Hepatic stellate cell (primary cell): ENCODE results near the gene TRPT1.
"Not testable (repeated sequence)": the region's sequence is repeated elsewhere in the genome, so short reads cannot be mapped to it uniquely, and the experiment has no call there.

Experiments used
- DNase-seq: peaks from one replicate; pipeline ENCODE4 v3.0.0; 2011; ENCODE audit warnings: low spot score

TRPT1 gene

DNA sequence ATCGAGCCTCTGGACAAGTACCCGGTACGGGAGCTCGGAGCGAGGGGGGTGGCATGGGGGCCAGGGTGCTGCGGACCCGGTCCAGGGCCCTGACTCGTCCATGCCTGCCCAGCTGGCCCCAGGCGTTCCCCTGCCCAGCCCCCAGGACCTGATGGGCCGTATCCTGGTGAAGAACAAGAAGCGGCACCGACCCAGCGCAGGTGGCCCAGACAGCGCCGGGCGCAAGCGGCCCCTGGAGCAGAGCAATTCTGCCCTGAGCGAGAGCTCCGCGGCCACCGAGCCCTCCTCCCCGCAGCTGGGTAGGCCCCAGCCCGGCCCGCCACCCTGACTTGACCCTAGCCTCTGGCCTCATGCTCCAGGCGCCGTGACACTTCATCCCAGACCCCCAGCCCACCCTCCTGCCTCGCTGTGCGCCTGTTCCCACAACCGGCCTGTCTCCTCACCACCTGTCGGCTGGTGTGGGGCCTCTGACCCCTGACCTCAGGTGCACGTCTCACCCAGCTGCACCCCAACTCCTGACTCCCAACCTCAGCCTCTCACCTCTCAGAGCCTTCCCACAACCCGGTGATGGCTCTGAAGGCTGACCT lies 33.1 kb upstream of the TRPT1 start:
- no peak for DNase-seq

DNA sequence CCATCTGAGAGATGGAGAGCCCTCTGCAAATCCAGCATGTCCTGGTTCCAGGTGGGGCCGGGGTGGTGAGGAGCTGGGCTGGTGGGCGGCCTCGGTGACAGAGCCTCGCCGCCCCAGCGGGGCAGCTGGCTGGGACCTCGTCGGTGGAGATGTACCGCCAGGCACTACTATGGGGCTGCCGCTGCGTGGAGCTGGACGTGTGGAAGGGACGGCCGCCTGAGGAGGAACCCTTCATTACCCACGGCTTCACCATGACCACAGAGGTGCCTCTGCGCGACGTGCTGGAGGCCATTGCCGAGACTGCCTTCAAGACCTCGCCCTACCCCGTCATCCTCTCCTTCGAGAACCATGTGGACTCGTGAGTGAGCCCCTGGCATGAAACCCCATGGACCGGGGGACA lies 32.4 kb upstream of the TRPT1 start:
- no peak for DNase-seq

- DNase-seq: no peak
Observed at GRCh38 chr11:64256300-64256699, 30.3 kb upstream of the TRPT1 start.

DNA sequence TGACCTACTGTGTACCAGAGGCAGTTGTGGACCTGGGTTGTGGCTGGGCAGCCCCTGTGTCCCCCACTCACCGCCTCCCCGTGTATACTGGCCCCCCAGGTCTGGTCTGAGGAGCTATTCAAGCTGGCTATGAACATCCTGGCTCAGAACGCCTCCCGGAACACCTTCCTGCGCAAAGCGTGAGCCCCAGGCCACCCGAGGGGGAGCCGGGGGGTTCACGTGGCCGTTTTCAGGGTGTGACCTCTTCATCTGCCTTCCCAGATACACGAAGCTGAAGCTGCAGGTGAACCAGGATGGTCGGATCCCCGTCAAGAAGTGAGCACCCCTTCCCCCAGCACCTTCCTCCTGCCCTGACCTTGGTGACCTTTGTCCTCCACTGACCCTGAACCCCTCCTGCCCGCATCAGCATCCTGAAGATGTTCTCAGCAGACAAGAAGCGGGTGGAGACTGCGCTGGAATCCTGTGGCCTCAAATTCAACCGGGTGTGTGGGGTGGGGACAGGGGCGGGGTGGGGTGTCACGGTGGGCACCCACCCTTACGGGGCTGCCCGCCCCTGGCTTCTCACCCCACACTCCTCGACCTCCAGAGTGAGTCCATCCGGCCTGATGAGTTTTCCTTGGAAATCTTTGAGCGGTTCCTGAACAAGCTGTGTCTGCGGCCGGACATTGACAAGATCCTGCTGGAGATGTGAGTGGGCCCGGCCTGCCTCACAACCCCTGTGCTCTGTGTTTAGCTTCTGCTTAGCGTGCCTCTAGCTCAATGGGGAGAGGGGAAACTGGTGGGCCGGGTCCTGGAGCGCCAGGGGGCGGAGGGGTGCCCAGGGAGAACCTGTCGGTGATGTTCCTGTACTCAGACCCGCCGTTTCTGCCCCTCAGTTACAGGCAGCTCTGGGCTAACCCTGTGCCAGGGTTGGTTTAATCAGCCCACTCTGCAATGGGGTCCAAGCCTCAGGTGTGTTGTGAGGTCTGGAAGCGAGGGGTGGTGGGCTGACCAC lies 29.4 kb upstream of the TRPT1 start:
- DNase-seq: no peak

GRCh38 chr11:64254326-64254725 lies 28.3 kb upstream of the TRPT1 start:
- no peak for DNase-seq

- peak; percentile 61 for DNase-seq
Observed at GRCh38 chr11:64253481-64253880, 27.5 kb upstream of the TRPT1 start.

DNA sequence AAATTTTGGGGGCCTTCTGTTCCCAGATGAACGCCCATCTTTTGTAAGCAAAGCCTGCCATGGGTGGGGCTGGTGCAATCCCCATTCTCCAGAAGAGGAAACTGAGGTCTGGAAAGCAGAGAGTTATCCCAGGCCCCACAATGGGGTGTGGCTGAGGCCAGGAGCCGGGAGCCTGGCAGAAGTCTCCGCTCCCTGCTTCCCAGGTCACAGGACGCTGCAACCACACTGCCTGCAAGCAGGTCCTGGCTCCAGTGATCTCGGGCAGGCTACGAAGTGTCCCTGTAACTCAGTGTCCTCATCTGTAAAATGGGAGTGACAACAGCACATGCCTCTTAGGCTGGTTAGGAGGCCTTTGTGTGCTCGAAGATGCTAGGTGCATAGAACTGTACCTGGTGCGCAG lies 27.1 kb upstream of the TRPT1 start:
- no peak for DNase-seq

DNA sequence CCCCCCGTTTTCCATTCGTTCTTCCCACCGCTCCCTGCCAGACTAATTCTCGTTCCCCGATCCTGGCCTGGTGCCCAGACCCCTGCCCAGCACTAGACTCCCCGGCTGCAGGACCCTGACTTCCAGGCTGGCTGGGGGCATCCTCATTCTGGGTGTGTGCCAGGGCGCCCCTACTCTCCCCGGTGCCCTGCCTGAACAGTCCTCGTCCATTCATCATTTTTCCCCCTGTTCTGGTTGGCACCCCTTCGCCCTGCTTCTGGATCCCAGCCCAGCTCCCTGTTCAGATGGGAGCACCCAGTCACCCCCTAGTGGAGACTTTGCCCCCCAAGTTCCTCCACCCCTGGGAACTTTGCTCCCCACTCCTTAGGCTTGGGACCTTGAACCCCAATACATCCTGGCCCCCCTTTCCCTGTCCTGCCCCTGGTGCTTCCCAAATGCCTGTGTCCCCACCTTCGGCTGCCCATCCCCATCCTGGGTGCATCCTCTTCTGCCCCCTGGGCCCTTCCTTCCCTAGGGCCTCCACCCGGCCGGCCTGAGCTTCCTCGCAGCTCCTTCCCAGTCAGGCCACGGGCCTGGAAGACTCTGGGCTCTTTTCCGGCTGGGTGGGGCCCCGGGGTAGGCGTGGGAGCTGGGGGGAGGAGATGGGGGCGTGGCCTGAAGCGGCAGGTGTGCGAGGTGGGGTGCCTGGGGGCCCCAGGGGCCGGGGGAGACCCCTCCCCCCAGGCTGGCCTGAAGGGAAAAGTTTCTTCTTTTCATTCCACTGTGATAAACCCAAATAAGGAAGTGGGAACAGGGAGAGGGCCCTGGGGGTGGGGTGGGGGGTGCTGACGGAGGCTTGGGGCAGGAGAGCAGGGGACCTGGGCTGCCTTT lies 26.3 kb upstream of the TRPT1 start:
- peak; percentile 85 for DNase-seq

GRCh38 chr11:64251753-64252002 lies 25.7 kb upstream of the TRPT1 start:
- no peak for DNase-seq

DNA sequence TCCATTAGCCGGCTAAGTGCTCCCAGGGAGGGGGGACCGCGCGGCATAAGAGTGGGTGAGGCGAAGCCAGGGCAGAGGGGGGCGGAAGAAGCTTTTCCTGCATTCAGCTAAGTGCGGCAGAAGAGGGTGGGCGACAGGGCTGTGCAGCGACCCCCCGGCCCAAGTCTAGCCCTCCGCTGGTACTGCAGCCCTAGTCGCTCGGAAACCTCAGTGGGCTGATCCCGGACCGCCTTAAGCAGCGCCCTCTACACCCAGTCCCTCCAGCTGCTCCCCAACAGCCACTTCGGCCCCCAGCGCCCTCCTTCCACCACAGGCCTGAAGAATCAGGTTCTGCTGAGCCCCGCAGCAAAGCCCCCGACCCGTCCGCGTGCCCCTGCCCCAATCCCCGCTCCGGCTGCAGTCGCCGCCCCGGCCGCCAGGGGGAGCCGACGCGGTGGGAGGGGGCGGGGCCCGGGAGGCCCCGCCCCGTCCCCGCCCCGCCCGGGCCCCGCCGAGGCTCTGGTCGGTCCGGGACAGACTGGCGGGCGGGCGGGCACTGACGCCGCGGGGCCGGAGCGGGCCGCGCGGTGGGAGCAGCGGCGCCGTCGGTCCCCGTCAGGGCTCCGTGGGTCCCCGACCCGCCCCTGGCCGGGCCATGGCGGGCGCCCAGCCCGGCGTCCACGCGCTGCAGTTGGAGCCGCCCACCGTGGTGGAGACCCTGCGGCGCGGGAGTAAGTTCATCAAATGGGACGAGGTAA lies 25.2 kb upstream of the TRPT1 start, which contains the start of gene PLCB3:
PLCB3 (plus strand) TSS at position 515 of the 737 bp plus-strand sequence; CDS start at position 635, 120 bp downstream.
- peak; percentile 84 for DNase-seq

DNA sequence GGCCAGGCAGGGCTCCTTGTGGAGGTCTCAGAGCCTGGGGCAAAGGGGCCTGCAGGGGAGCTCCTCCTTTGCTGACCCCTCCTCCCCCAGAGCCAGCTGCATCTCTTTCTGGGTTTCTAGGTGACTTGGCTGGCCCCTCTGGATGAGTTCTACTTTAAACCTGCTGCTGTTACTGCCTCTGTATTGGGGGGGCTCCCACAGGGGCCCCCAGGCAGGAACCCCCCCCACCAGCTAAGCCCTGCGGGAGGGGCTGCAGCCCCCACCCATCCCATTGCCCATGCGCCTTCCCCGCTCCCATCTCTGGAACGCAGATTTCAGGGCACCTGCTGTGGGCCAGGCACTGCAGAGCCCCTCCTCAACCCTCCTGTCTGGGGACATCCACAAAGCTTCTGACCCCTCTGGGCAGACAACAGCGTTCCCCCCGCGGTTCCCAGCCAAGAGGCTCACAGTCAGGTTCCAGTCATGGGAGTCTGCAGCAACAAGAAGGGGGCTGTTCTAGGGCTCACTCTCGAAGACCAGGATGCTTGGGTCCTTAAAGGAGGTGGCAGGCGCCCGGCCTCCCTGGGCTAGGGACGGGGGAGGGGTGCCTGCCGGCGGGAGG lies 24.5 kb upstream of the TRPT1 start:
- peak; percentile 44 for DNase-seq

DNA sequence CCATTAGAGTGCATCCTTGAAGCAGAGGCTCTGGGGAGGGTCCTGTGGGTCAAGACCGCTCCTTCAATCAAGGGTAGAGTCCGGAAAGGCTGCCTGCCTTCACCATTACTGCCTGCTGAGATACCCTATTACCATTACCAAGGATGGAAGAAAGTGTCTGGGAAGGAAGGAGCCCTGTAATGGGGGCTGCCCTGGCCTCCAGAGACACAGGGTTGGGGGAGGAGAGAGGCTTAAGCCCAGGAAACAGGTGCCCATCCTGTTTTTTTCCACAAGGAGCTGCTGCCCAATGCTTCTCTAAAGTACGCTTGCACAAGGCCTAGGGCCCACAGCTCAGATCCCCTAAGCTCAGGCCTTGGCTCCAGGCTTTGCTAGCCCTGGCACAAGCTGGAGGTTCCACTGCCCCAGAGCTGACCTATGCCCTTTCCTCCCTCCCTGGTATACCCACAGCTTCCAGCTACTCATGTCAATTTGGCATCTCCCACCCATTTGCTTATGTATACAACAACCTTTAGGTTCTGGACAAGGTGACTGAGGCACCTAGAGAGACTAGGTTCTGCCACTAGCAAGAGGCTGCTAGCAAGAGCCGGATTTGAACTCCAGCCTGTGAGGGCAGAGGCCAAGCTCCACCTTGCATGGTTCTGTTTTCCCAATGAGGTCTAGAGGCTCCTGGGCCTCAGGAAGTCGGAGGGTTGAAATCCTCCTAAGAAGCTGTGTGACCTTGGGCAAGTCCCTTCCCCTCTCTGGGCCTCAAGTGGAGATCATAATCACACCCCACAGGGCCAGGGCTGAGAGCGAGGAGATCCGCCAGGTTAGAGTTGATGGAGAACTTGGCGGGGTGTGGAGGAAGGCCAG lies 23.8 kb upstream of the TRPT1 start:
- no peak for DNase-seq

- no peak for DNase-seq
Observed at GRCh38 chr11:64249038-64249437, 23.1 kb upstream of the TRPT1 start.

DNA sequence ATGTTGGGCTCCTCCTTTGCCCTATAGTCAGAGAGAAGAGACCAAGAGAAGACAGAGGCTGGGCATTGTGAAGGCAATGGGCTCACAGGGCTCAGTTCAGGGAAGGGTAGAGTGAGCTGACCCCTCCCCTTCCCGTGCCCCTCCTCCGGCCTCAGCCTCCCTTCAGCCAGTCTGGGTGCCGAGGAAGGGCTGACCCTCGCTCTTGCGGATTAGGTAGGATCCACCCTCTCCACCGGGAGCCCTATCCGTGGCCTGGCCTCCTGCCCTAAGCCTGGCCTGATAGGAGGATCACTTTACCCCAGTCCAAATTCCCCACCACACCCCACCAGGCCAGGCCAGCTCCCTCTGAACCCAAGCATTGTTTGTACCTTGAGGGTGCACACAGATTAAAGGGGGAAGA lies 22.6 kb upstream of the TRPT1 start:
- no peak for DNase-seq

DNA sequence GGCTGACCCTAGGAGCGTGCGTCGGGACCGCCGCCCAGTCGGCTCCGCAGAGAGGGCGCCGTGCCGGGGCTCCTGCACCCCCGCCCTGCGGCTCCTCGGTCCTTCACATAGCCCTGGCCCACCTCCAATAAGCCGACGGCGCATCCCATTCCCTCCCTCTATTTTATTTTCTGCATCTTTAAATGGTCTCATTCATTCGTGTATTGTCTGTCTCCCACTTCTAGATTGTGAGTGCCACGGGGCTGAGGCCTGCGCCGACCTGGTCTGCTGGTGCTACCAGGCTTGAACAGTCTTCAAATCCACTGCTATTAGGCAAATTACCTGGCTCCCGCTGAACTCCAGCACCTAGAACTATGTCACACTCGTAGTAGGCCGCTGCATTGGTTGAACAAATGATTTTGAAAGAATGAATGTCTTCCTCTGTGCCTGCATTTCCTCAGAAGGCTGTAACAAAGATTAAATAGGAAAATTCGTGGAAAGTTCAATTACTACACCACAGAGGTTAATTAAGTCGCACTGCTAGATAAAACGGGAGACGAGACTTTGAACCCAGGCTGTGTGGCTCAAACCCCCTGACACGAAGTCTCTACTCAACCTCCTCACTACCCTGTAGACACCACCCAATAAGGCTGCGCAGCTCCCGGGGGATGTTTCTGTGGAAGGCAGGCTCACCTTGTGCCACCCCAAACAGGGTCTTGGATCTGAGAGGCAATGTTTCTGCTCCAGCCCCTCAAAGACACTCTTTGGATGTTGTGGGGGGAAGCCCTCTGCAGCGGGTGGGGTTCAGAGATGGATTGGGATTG lies 21.9 kb upstream of the TRPT1 start:
- DNase-seq: no peak

DNA sequence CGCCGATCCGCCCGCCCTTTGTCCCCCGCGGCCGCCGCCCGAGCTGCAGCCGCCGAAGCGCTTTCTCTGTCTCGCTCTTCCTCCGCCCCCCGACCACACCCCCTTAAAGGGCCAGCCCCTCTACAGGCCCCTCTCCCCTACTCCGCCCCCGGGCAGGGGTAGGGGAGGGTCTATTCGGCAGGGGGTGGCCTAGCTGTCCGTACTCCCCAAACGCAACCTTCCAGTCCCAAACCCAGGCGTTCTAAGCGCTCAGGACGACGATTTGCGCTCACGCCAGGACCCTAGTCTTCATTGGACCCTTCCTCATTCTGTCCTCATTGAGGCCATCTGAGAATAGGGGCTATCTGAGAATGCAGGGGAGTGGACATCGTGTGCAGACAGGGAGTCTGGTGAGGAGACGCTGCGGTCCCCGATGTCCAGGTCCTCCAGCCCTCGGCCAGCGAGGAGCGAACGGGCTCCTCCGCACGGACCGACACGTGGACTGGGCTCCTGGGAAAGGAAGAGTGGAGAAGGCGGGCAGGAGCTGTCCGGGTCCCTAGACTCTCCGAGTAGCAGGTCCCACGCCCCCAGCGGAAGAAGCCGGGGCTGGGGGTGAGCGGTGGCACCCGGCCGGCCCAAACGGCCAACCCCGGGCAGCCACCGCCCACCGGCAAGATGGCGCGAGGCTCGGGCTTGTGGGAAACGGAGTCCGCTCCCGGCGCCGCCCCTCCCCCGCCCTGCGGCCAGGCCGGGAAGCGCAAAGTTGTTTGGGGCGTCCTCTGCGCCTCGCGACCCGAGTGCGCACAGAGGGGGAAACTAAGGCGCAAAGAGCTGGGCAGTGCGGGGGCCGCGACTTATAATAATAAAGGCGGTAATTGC lies 21.1 kb upstream of the TRPT1 start, which contains the start of gene PPP1R14B:
PPP1R14B (minus strand) TSS at position 73 of the 858 bp plus-strand sequence. CDS start 270 bp downstream, outside the sequence.
- peak; percentile 96 for DNase-seq

GRCh38 chr11:64246621-64246870 lies 20.6 kb upstream of the TRPT1 start:
- not testable (repeated sequence) for DNase-seq

- DNase-seq: peak; percentile 96
Observed at GRCh38 chr11:64245797-64246620, 20.0 kb upstream of the TRPT1 start.
